SH-SY5Y (cell line): ENCODE measurements around the gene FBXW7.

Experiments
- GATA2 ChIP-seq: IDR thresholded peaks from 2 replicates; pipeline ENCODE4 v1.6.1; 2011; ENCODE audit warnings: mild to moderate bottlenecking, low read depth, low read length
- GATA3 ChIP-seq: IDR thresholded peaks from 2 replicates; pipeline ENCODE4 v1.6.1; 2011; ENCODE audit warnings: low read depth, mild to moderate bottlenecking, low read length, moderate library complexity

- no peak for TF ChIP-seq GATA2
- TF ChIP-seq GATA3: no peak
Measured at GRCh38 chr4:152462695-152463094, 73.2 kb downstream of the FBXW7 start.
